Aorta (tissue), 5 donors: ENCODE results near the gene RABGAP1L. TPM values are rescaled to one million over a fixed set of nuclear protein-coding genes. Genes with fewer than 3 reads are reported as not detected.
"Not testable (repeated sequence)": the region's sequence is repeated elsewhere in the genome, so short reads cannot be mapped to it uniquely, and the experiment has no call there.

ENCODE experiments used
- ATAC-seq: fragments of 200-7000 bp; cut with Tn5 transposase; one replicate; pipeline ENCODE4 v1.9.1; 2022; ENCODE audit warnings: moderate library complexity; ENCODE audit not compliant: low FRiP score
- DNase-seq, 2 donors: peaks; one replicate each; pipeline ENCODE4 v3.0.0-alpha.2; 2020
- H3K27ac ChIP-seq, 2 donors: one replicate each; pipeline ENCODE4 v1.5.1; 2013; ENCODE audit warnings: low read length in 2 of 2, mild to moderate bottlenecking in 2 of 2, moderate library complexity in 2 of 2, control low read depth in 1 of 2, inconsistent platforms in 1 of 2, low read depth in 1 of 2
- H3K27me3 ChIP-seq, 2 donors: one replicate each; pipeline ENCODE4 v1.6.1; 2013; ENCODE audit warnings: control low read depth in 1 of 2, low read length in 1 of 2, mild to moderate bottlenecking in 1 of 2, moderate library complexity in 1 of 2; ENCODE audit not compliant: insufficient read depth in 2 of 2, control insufficient read depth in 1 of 2
- H3K36me3 ChIP-seq, 2 donors: one replicate each; pipeline ENCODE4 v1.6.1; 2013; ENCODE audit warnings: control low read depth in 1 of 2, low read length in 1 of 2, mild to moderate bottlenecking in 1 of 2; ENCODE audit not compliant: insufficient read depth in 2 of 2, control insufficient read depth in 1 of 2
- H3K4me1 ChIP-seq, 2 donors: one replicate each; pipeline ENCODE4 v1.6.1; 2013; ENCODE audit warnings: low read length in 2 of 2, control low read depth in 1 of 2, mild to moderate bottlenecking in 1 of 2, moderate library complexity in 1 of 2; ENCODE audit not compliant: insufficient read depth in 2 of 2, control insufficient read depth in 1 of 2
- H3K4me3 ChIP-seq, 2 donors: one replicate each; pipeline ENCODE4 v1.5.1; 2013; ENCODE audit warnings: low read length in 2 of 2, control low read depth in 1 of 2, mild to moderate bottlenecking in 1 of 2
- H3K9me3 ChIP-seq: one replicate; pipeline ENCODE4 v1.6.1; 2013; ENCODE audit warnings: mild to moderate bottlenecking, low read length; ENCODE audit not compliant: control insufficient read depth
- WGBS, 2 donors: extraction: QIAGEN DNeasy Blood & Tissue Kit; methylation state at CpG; one replicate each; pipeline ENCODE4 v1.1.7; 2013; 5-methylcytosine and 5-hydroxymethylcytosine counted together
- intact Hi-C, 2 donors: fragments of 100-400 bp; cut with DNase I; formaldehyde crosslinking; loops; one replicate each; pipeline versions ENCODE4 v1.14.2 to v1.15.0; 2022
- polyA plus RNA-seq, 2 donors: library from polyadenylated mRNA; stranded (reverse); fragments of 200-250 nt; gene quantifications; one replicate each; pipeline ENCODE4 v1.2.3, GENCODE V29; 2013
- total RNA-seq, 2 donors: library from RNA; stranded (reverse); fragmentation: NEBNext Ultra II Directional; extraction: Animal tissue kit (Norgen Biotek cat#: 25700); gene quantifications; one replicate each; pipeline ENCODE4 v1.2.1, GENCODE V29; 2021
- donor health status: healthy with polysubstance abuse.
- donor health status: Bipolar disorder and iron deficiency.
- donor health status: DM: no; HTN: no; CAD: no.
- donor health status: DM: no; HTN: no; CAD: no.
- donor health status: DM: yes; HTN: yes; CAD: no.

RABGAP1L gene
- total and polyA plus RNA-seq, 4 donors = 14.8 to 56.4 (median 38.4) TPM

DNA sequence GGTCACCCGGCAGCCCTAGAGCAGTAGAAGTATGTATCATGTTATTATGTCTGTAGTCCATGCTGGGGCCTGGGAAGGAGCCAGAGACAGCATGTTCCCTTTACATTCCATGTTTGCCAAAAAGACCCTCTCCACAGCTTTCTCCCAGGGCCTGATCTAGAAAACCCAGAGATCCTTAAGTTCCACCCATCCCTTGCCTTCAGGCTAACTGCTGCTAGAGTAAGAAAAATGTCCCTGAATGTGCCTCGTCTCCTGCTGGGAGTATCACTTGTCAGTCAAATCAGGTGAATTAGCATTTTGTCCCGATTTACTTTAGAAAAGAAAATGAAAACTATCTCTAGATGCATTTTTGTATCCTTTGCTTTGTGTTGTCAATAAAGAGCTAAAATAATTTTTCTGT, 877.2 kb downstream of the RABGAP1L start:
- Histone ChIP-seq H3K4me1 (no peaks in the 10 kb centered on the region), H3K36me3 (no peaks in the 10 kb centered on the region), H3K9me3 (no peaks in the 10 kb centered on the region), H3K27me3 (no peaks in the 10 kb centered on the region), H3K27ac (no peak overlapping the region), H3K4me3 (no peak overlapping the region)
- WGBS, 2 donors = 58 to 61% methylated on average over 3 of the region's 3 CpGs
- ATAC-seq = no peak
- no peak for DNase-seq
- intact Hi-C loops = loop anchor here in 1 of 2 donors (10.0 kb wide), 1 partner anchor 278 kb away; no protein-coding TSS in a partner anchor

DNA sequence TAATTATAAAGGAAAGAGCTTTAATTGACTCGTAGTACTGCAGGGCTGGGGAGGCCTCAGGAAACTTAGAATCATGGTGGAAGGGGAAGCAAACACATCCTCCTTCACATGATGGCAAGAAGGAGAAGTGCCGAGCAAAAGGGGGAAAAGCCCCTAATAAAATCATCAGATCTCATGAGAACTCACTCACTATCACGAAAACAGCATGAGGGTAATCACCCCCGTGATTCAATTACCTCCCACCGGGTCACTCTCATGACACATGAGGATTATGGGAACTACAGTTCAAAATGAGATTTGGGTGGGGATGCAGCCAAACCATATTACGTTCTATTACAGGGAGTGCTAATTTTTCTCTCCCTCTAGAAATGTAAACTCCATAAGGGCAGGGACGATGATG, 878.1 kb downstream of the RABGAP1L start:
- Histone ChIP-seq H3K36me3 (no peaks in the 10 kb centered on the region), H3K9me3 (no peaks in the 10 kb centered on the region), H3K27ac (no peak overlapping the region), H3K4me1 (no peaks in the 10 kb centered on the region), H3K4me3 (no peak overlapping the region), H3K27me3 (no peaks in the 10 kb centered on the region)
- ATAC-seq = no peak
- 62 to 69% methylated on average over 7 of the region's 7 CpGs for WGBS, 2 donors
- intact Hi-C loops = loop anchor here in 1 of 2 donors (10.0 kb wide), 1 partner anchor 277 kb away; no protein-coding TSS in a partner anchor
- no peak for DNase-seq

- ATAC-seq (no peak), DNase-seq (no peak)
- no peak overlapping the region for H3K27ac ChIP-seq
- no peaks in the 10 kb centered on the region for H3K4me1 ChIP-seq
- no peaks in the 10 kb centered on the region for H3K9me3 ChIP-seq
- no peaks in the 10 kb centered on the region for H3K36me3 ChIP-seq
- H3K4me3 ChIP-seq = no peak overlapping the region
- H3K27me3 ChIP-seq = no peaks in the 10 kb centered on the region
- intact Hi-C loops = no loop called here
- WGBS, 2 donors = 72 to 75% methylated on average over 4 of the region's 4 CpGs
Measured at GRCh38 chr1:175040324-175040879, 881.1 kb downstream of the RABGAP1L start.

DNA sequence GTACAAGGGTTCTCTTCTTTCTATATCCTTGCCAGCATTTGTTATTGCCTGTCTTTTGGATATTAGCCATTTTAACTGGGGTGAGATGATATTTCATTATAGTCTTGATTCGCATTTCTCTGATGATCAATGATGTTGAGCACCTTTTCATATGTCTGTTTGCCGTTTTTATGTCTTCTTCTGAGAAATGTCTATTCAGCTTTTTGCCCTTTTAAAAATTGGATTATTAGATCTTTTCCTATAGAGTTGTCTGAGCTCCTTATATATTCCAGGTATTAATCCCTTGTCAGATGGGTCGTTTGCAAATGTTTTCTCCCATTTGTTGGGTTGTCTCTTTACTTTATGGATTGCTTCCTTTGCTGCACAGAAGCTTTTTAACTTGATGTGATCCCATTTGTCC, 883.3 kb downstream of the RABGAP1L start:
- intact Hi-C loops = no loop called here
- Histone ChIP-seq H3K27me3 (no peaks in the 10 kb centered on the region), H3K9me3 (no peaks in the 10 kb centered on the region), H3K4me1 (no peaks in the 10 kb centered on the region), H3K4me3 (no peak overlapping the region), H3K36me3 (no peaks in the 10 kb centered on the region), H3K27ac (no peak overlapping the region)
- 63 to 66% methylated on average over 3 of the region's 3 CpGs for whole genome bisulfite sequencing, 2 donors
- DNase-seq (no peak), ATAC-seq (no peak)

DNA sequence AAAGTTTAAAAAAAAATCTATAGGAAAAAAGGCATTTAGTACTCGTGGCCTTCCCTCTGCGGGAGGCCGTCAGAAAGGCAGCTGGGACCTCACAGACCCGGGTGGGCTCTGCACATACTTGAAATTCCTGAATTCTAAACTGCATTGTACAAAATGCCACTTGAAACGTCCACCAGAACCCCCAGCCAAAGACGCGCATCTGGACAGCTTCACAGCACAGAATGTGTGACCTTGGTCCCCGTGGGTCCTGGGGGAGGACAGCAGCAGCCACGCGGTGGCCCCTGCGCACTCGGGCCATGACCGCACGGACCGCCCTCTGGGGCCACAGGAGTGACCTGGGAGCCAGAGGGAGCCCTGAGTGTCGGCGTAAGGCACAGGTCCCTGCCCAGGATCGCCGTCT, 884.5 kb downstream of the RABGAP1L start:
- WGBS, 2 donors = 29 to 31% methylated on average over 19 of the region's 19 CpGs
- Histone ChIP-seq H3K27ac (no peak overlapping the region), H3K27me3 (no peaks in the 10 kb centered on the region), H3K9me3 (no peaks in the 10 kb centered on the region), H3K36me3 (no peaks in the 10 kb centered on the region), H3K4me3 (no peak overlapping the region), H3K4me1 (no peaks in the 10 kb centered on the region)
- intact Hi-C loops = no loop called here
- no peak for DNase-seq
- ATAC-seq = no peak

- DNase-seq, intact Hi-C loops, H3K4me1 ChIP-seq, H3K27me3 ChIP-seq, H3K36me3 ChIP-seq, ATAC-seq, H3K27ac ChIP-seq, H3K4me3 ChIP-seq, H3K9me3 ChIP-seq: not testable (repeated sequence)
- WGBS, 2 donors = 92 to 93% methylated on average over 18 of the region's 18 CpGs
Measured at GRCh38 chr1:175044591-175044990, 885.3 kb downstream of the RABGAP1L start.

Other genes starting within 250 kb of the RABGAP1L start
- not detected for gene SERPINC1, start 242.2 kb upstream of the RABGAP1L start, total RNA-seq
- gene SERPINC1, start 242.2 kb upstream of the RABGAP1L start, polyA plus RNA-seq = under 1 TPM in 1 of 2 donors, not detected in 1; 0.25 TPM
- gene RC3H1, start 137.2 kb upstream of the RABGAP1L start, total RNA-seq = 10 to 100 TPM; 33.9 to 51.7 TPM
- gene RC3H1, start 137.2 kb upstream of the RABGAP1L start, polyA plus RNA-seq = 1 to 10 TPM; 4.5 to 5.4 TPM